Measurements from ENCODE around the gene EXOC6.

GRCh38 chr10:92868036-92868435 lies 19.7 kb downstream of the EXOC6 start:
- no peak for TF ChIP-seq EZH2 (IDR thresholded peaks at IDR 0.05; ENCODE audit: borderline replicate concordance, low read length)
- TF ChIP-seq CTCF (conservative IDR thresholded peaks at IDR 0.05 in 1 of 2, IDR thresholded peaks at IDR 0.05 in 1 of 2; ENCODE audit: extremely low read depth in 1 of 2, insufficient read depth in 1 of 2, low read depth in 1 of 2, low read length in 2 of 2) = no peak

All from mammary epithelial cell (primary cell).